HG03039 (cell line): Measurements from ENCODE around the gene TVP23B.
A peak's percentile ranks its signal among the peaks of the same experiment; 100 is the strongest.
"Not testable (repeated sequence)": the region's sequence is repeated elsewhere in the genome, so short reads cannot be mapped to it uniquely, and the experiment has no call there.

ENCODE experiments used
- ATAC-seq: cut with Tn5 transposase; IDR thresholded peaks from one replicate; pipeline ENCODE4 v1.9.1; 2021; ENCODE audit warnings: mild to moderate bottlenecking, moderate library complexity; ENCODE audit not compliant: unreplicated experiment

Gene TVP23B

GRCh38 chr17:18780991-18781718, at the start of gene TVP23B:
TVP23B (plus strand) TSS chr17:18781183; CDS start chr17:18781294, 111 bp downstream.
- peak; percentile 98 for ATAC-seq

GRCh38 chr17:18732438-18732837, 48.5 kb upstream of the TVP23B start:
- ATAC-seq: not testable (repeated sequence)

DNA sequence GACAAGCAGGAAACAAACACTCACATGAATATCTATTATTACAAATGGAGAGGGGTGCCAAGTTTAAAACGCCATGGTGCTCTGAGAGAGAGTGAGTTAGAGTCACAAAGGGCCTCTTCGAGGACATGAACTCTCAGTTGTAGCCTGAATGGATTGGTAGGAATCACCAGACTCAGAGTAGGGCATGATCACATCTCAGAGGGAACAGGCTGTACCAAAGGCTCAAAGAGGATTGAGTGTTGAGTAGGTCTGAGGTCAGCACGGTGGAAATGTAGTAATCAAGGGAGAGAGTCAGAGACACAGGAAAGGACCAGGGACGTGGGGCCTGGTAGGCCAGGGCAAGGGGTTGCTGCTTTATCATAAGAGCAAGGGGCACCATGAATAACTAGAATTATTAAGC, 47.6 kb upstream of the TVP23B start:
- ATAC-seq: not testable (repeated sequence)

DNA sequence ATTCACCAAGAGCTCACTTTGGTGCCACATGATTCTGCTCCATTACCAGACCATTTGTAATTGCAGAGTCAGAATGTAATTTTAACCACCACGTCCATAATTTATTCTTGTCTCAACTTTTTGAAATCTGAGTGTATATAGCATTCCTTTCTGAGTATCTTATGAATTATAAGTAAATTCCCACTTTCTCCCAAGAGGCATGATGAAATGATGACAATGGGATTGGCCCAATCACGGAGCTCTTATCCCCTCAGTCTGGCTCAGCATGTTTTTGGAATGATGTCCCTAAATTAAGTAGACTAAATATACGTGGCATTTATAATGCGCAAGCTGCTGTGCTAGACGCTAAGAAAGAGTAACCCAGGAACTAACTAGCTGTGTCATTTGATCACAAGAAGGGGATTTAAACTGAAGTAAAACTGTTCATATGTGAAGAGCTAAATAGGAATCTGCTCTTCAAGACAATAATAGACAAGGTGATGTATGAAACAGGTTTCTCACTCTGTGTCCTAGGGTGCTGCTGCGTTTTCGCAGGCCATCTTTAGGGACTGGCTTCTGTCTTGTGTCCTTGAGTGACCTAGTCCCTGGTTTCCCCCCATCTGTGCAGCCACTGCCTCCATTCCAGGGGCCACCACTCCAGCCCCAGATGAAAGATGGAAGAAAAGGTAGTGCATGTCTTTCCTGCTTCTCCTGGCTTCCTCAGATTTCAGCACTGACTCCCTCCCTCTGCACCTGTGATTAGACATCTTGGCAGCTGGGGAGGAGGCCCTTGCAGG, 41.2 kb upstream of the TVP23B start:
- not testable (repeated sequence) for ATAC-seq

GRCh38 chr17:18741228-18741627, 39.8 kb upstream of the TVP23B start:
- not testable (repeated sequence) for ATAC-seq

DNA sequence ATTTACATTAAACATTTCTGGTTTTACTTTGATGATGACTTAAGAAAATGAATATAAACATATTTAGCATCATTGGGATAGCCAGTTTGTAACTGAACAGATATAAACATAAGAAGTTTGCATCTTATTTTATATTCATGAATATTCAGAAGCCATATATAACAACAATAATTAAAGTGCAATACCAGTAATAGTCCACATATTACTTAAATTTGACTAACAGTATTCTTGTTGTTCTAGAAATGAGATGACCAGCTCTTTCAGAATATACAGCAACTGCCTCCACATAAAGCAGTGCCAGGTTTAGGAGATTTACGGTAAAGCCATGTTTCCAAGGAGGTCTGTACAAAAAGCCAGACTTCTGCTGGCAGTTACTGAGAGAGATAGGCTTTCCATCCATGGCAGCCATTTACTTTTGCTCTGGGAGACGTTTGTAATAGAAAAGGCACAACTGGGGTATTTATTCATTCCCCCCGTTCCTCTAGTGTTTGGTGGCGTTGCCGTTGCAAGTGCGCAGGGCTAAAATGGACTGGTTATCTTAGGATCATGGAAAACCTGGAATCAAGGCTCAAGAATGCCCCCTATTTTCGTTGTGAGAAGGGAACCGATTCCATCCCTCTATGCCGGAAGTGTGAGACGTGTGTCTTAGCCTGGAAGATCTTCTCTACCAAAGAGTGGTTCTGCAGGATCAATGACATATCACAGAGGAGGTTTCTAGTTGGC, 37.1 kb upstream of the TVP23B start, which contains the start of gene FBXW10:
FBXW10 (plus strand) TSS at position 356 of the 723 bp plus-strand sequence; CDS start at position 547, 191 bp downstream.
- not testable (repeated sequence) for ATAC-seq

DNA sequence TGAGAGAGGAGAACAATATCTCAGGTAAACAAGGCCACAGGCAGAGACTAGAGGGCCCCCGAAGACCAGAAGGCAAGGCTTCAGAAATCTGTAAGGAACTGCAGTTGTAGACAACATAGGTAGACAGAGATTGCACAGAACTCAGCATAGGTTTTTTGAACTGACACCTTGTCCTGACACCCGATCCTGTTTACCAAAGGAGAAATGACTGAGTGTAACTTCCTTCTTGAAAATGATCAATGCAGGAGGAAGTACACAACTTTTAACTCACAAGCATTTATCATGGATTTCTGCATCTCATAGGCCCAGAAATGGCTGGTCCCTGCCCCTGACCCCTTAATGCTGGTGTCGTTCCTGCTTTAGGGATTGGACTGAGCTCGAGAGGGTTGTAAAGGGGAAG, 36.3 kb upstream of the TVP23B start:
- not testable (repeated sequence) for ATAC-seq

GRCh38 chr17:18746551-18746950, 34.4 kb upstream of the TVP23B start:
- not testable (repeated sequence) for ATAC-seq

DNA sequence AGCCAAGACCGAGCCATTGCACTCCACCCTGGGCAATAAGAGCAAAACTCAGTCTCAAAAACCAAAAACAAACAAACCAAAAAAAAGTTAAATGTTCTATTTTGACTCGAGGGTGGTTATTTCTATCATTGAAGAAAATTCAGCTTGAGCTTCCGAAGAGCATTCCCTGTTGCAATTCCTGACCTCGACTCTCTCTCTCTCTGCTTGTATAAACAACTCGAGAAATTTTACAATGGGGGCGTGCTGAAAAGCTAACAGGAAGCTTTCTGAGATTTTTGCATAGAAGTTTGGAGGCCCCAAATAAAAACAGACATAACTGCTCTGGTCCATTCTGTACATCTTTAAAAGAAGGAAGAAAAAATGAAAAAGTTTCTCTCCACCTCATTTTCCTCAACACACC, 33.5 kb upstream of the TVP23B start:
- not testable (repeated sequence) for ATAC-seq

GRCh38 chr17:18750242-18750641, 30.7 kb upstream of the TVP23B start:
- ATAC-seq: not testable (repeated sequence)

DNA sequence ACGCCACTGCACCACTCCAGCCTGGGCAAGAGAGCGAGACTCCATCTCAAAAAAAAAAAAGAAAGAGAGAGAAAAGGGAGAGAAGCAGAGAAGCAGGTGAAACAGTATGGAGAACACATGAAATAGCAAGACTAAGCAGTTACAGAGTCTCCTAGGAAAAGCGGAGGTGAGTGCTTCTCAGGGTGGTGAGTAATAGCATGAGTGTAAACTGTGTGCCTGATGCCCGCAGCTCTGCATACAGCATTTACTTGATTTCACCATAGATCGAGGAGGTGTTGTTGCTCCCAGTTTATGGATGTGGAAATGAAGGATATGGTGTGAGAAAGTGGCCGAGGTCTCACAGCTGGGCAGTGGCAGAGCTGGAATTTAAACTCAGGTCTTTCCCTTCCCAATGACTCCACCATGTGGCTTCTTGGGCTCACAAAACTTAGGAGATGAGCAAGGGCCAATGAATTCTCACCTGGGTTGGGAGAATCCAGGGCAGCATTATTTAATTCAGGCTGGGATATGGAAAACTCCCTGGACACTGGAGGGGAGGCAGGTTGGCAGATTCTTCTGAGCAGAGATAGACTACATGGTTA, 27.1 kb upstream of the TVP23B start:
- not testable (repeated sequence) for ATAC-seq

DNA sequence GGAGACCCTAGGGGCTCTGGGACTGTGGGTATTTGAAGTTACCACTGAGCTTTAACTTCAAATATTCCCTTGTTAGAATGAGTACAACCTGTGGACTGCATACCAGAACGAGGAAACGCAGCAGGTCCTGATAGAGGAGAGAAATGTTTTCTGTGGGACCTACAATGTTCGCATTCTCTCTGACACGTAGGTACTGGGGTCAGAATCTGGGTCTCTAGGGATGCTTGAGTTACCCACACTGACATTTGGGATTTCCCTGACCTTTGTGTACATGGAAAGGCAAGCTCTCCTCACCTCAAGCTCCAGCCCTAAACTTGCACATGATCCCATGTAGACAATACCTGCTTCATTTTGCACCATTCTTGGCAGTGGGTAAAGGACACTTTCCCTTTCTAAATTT, 25.0 kb upstream of the TVP23B start:
- not testable (repeated sequence) for ATAC-seq

DNA sequence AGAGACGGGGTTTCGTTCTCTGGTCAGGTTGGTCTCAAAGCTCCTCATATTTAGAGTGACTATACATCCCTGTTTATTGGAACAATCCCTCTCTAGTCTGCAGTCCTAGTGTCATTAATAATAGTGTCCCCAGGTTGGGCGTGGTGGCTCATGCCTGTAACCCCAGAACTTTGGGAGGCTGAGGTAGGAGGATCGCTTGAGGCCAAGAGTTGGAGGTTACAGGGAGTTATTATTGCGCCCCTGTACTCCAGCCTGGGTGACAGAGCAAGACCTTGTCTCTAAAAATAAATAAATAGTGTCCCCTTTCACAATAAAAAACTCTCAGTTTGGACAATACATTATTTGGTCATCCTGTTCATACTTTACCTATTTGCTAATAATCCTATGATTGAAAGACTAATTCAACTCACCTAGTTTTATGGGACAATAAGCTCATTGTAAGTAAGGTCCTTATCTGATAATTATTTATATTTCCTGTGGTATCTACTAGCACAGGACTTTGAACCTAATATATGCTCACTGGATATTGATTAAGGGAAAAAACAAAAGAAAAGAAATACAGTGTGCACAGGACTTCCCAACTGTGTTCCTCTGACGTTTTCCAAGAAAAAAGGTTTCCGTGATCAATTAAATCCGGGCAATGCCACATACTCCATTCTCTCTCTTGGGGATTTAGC, 23.5 kb upstream of the TVP23B start:
- ATAC-seq: not testable (repeated sequence)

- not testable (repeated sequence) for ATAC-seq
These were observed 22.6 kb upstream of the TVP23B start for GRCh38 chr17:18758344-18758743.

DNA sequence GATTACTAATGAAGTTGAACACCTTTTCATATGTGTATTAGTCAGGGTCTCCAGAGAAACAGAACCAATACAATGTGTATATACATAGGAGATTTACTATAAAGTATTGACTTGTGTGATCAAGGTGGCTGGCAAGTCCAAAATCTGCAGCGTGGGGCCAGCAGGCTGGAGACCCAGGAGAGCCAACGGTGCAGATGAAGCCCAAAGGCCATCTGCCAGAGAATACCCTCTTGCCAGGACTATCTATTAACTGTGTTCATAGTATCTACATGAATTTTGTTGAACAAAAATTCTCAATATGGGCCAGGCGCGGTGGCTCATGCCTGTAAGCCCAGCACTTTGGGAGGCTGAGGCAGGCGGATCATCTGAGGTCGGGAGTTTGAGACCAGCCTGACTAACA, 20.8 kb upstream of the TVP23B start:
- not testable (repeated sequence) for ATAC-seq

DNA sequence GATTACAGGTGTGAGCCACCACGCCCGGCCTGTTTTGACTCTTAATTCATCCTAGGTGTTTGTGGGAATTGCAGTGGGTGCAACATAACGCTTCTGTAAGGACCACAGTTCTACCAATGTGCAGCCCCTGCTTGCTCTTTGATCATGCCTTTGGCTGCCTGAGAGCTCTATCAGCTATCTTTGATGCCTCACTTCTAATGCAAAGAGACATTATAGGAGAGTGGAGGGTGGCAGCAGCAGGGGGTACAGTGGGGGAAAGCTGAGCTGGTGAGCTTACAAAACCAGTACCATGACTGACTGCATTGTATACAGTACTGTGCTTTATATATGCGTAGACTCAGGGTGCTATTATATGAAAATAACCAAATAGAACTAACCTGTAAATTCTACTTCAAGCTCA, 10.4 kb upstream of the TVP23B start:
- not testable (repeated sequence) for ATAC-seq

DNA sequence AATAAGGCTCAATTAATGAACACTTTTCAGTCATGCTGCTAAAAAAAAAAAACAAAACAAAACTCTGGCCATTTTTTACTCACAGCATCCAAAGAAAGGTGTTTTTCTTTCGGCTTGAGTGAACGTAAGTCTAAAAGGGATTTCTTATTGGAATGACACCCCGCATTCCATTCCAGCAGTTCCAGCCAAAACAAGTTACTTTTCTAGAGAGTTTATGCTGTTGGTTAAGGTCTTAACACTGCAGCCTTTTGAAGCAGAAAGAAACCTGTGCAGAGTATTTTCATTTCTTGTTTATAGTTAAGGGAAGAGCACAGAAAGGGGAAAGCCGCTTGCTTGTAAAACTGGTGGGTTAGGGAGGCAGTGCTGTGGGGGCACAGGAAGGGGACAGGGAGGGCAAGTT, 9.9 kb upstream of the TVP23B start:
- ATAC-seq: not testable (repeated sequence)

DNA sequence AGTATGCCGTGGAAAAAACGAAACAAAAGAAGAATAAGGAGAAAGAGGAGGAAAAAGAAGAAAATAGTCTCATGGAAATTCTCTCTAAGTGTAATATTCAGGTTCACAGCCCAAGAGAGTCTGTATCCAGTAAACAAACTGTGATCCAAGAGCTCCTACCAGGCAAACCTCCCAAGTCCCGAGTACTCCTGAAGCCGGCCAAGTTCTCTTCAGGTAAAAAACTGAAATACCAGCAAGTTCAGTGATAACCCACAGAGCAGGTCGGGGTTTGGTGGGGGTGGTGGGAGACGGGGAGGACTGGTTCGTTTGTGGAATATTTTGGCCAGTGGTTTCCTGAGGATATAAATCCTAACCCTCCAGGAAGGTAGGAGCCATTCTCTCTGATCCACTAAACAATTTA, 8.5 kb upstream of the TVP23B start:
- ATAC-seq: no peak

DNA sequence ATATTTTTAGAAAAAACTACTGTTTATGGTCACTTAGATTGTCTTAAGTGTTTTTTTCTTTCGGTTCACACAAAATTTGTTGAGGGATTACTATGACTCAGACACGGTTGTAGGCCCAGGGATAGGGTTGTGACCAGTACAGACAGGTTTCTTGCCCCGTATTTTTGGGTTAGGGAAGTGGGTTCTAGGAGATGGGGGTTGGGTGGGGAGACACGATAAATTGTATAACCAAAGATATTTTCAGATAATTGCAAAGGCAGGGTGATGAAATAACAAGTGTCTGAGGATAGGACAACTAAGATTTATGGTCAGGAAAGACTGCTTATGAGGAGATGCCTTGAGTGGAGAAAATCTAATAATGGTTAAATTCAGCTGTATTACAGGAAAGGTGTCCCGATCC, 822 bp downstream of the TVP23B start:
- ATAC-seq: not testable (repeated sequence)

GRCh38 chr17:18785933-18786332, 5.0 kb downstream of the TVP23B start:
- ATAC-seq: not testable (repeated sequence)
